ENCODE results near the gene DPRX.
"Not testable (repeated sequence)": the region's sequence is repeated elsewhere in the genome, so short reads cannot be mapped to it uniquely, and the experiment has no call there.

Gene DPRX

GRCh38 chr19:53644061-53644816 is 12.4 kb downstream of the DPRX start:
- in situ Hi-C loops (cut with MboI; ENCODE audit: low sequenced_read_pairs) = no loop called here

- in situ Hi-C loops (cut with MboI; ENCODE audit: low sequenced_read_pairs) = no loop called here
Measured at GRCh38 chr19:53646144-53646543, 14.3 kb downstream of the DPRX start.

GRCh38 chr19:53647350-53647749 is 15.6 kb downstream of the DPRX start:
- in situ Hi-C loops (cut with MboI; ENCODE audit: low sequenced_read_pairs) = no loop called here

GRCh38 chr19:53647792-53648191 is 16.0 kb downstream of the DPRX start:
- in situ Hi-C loops (cut with MboI; ENCODE audit: low sequenced_read_pairs) = no loop called here

GRCh38 chr19:53649746-53650593 is 18.2 kb downstream of the DPRX start:
- in situ Hi-C loops (cut with MboI; ENCODE audit: low sequenced_read_pairs) = no loop called here

GRCh38 chr19:53652476-53652875 is 20.7 kb downstream of the DPRX start:
- in situ Hi-C loops (cut with MboI; ENCODE audit: low sequenced_read_pairs) = no loop called here

- in situ Hi-C loops (cut with MboI; ENCODE audit: low sequenced_read_pairs) = no loop called here
Measured at GRCh38 chr19:53655042-53655665, 23.4 kb downstream of the DPRX start.

GRCh38 chr19:53657330-53657729 is 25.5 kb downstream of the DPRX start:
- in situ Hi-C loops (cut with MboI; ENCODE audit: low sequenced_read_pairs) = no loop called here

- in situ Hi-C loops (cut with MboI; ENCODE audit: low sequenced_read_pairs) = no loop called here
Measured at GRCh38 chr19:53657778-53658177, 26.0 kb downstream of the DPRX start.

- in situ Hi-C loops (cut with MboI; ENCODE audit: low sequenced_read_pairs) = no loop called here
Measured at GRCh38 chr19:53659292-53659691, 27.5 kb downstream of the DPRX start.

GRCh38 chr19:53660584-53660983 is 28.8 kb downstream of the DPRX start:
- in situ Hi-C loops (cut with MboI; ENCODE audit: low sequenced_read_pairs) = no loop called here

- in situ Hi-C loops (cut with MboI; ENCODE audit: low sequenced_read_pairs) = no loop called here
Measured at GRCh38 chr19:53662209-53662608, 30.4 kb downstream of the DPRX start.

- in situ Hi-C loops (cut with MboI; ENCODE audit: low sequenced_read_pairs) = no loop called here
Measured at GRCh38 chr19:53664152-53664551, 32.4 kb downstream of the DPRX start.

GRCh38 chr19:53664760-53665159 is 33.0 kb downstream of the DPRX start:
- in situ Hi-C loops (cut with MboI; ENCODE audit: low sequenced_read_pairs) = no loop called here

GRCh38 chr19:53666331-53666730 is 34.5 kb downstream of the DPRX start:
- in situ Hi-C loops (cut with MboI; ENCODE audit: low sequenced_read_pairs) = not testable (repeated sequence)

- in situ Hi-C loops (cut with MboI; ENCODE audit: low sequenced_read_pairs) = not testable (repeated sequence)
Measured at GRCh38 chr19:53668804-53669203, 37.0 kb downstream of the DPRX start.

- in situ Hi-C loops (cut with MboI; ENCODE audit: low sequenced_read_pairs) = no loop called here
Measured at GRCh38 chr19:53670345-53670744, 38.5 kb downstream of the DPRX start.

- in situ Hi-C loops (cut with MboI; ENCODE audit: low sequenced_read_pairs) = no loop called here
Measured at GRCh38 chr19:53671663-53672062, 39.9 kb downstream of the DPRX start.

Measured in HL-60/S4 (cell line).